Activated naive CD8-positive, alpha-beta T cell treated with anti-CD3 and anti-CD28 coated beads for 36 hours (primary cell): ENCODE data around the gene GJB3. TPM values are rescaled to one million over a fixed set of nuclear protein-coding genes. Genes with fewer than 3 reads are reported as not detected.

Source experiments
- DNase-seq: peaks from one replicate; pipeline ENCODE4 v3.0.0; 2021
- H3K27ac Mint-ChIP-seq: one replicate; pipeline ENCODE4 v1.8.0; 2022; ENCODE audit warnings: mild to moderate bottlenecking, moderate library complexity, mixed read lengths
- H3K27me3 Mint-ChIP-seq: one replicate; pipeline ENCODE4 v1.8.0; 2022; ENCODE audit warnings: mild to moderate bottlenecking, mixed read lengths
- H3K36me3 Mint-ChIP-seq: one replicate; pipeline ENCODE4 v1.8.0; 2021; ENCODE audit warnings: mild to moderate bottlenecking, mixed read lengths
- H3K4me1 Mint-ChIP-seq: one replicate; pipeline ENCODE4 v1.8.0; 2021; ENCODE audit warnings: mixed read lengths
- H3K4me3 Mint-ChIP-seq: one replicate; pipeline ENCODE4 v1.8.0; 2022; ENCODE audit warnings: mild to moderate bottlenecking, moderate library complexity, mixed read lengths
- H3K9me3 Mint-ChIP-seq: one replicate; pipeline ENCODE4 v1.8.0; 2022; ENCODE audit warnings: mixed read lengths
- total RNA-seq, 2 experiments: library from RNA; stranded (reverse); gene quantifications; one replicate each; pipeline ENCODE4 v1.2.3, GENCODE V29; 2021

GJB3 gene
- total RNA-seq, 2 experiments from 2014 or later: not detected

GRCh38 chr1:34753163-34753562 lies 27.9 kb upstream of the GJB3 start:
- Mint-ChIP-seq H3K27ac (no peak overlapping the region), H3K4me1 (no peaks in the 10 kb centered on the region), H3K9me3 (no peaks in the 10 kb centered on the region), H3K36me3 (no peaks in the 10 kb centered on the region), H3K27me3 (peaks cover 1% of the 10 kb centered on the region), H3K4me3 (no peak overlapping the region)
- DNase-seq: no peak

DNA sequence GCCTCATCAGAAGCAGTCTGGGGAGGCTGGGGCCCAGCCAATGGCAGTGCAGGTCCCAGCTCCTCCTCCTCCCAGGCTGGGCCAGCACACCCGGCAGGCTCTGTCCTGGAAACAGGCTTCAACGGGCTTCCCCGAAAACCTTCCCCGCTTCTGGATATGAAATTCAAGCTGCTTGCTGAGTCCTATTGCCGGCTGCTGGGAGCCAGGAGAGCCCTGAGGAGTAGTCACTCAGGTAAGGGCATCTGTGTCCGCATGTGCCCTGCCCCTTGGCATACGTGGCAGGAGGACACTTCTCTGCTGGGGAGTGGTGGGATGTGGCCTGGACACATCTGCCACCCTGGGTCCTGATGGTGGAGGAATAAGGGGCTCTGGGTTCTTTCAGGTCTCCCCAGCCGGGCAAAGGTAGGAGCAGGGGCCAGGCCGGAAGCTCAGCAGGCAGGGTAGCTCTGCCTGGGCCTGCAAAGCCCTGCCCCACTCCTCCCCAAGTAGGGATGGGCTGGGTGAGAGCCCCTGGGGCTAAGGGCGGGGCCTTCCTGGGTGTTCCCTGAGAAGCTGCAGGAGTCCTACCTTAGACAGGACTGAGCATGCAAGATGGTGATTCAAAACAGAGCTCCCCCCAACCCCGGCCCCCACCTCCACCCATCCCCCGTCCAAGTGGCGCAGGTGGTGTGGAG lies 25.9 kb upstream of the GJB3 start, which contains the start of gene GJB5:
Gene GJB5, plus strand, starts transcription at position 84 of the 674 bp plus-strand sequence. CDS start 2,284 bp downstream, outside the sequence.
- no peaks in the 10 kb centered on the region for H3K27me3 Mint-ChIP-seq
- no peaks in the 10 kb centered on the region for H3K9me3 Mint-ChIP-seq
- DNase-seq: no peak
- no peak within 1 kb of the TSS for H3K27ac Mint-ChIP-seq
- H3K4me3 Mint-ChIP-seq: no peak within 1 kb of the TSS
- H3K4me1 Mint-ChIP-seq: no peaks in the 10 kb centered on the region
- H3K36me3 Mint-ChIP-seq: no peaks in the 10 kb centered on the region

- H3K9me3 Mint-ChIP-seq: no peaks in the 10 kb centered on the region
- H3K4me3 Mint-ChIP-seq: no peak overlapping the region
- no peaks in the 10 kb centered on the region for H3K36me3 Mint-ChIP-seq
- no peak for DNase-seq
- no peak overlapping the region for H3K27ac Mint-ChIP-seq
- no peaks in the 10 kb centered on the region for H3K27me3 Mint-ChIP-seq
- H3K4me1 Mint-ChIP-seq: no peaks in the 10 kb centered on the region
Observed at GRCh38 chr1:34755961-34756360, 25.1 kb upstream of the GJB3 start.

- Mint-ChIP-seq H3K27me3 (no peaks in the 10 kb centered on the region), H3K36me3 (no peaks in the 10 kb centered on the region), H3K27ac (no peak overlapping the region), H3K9me3 (no peaks in the 10 kb centered on the region), H3K4me1 (no peaks in the 10 kb centered on the region), H3K4me3 (no peak overlapping the region)
- no peak for DNase-seq
Observed at GRCh38 chr1:34757386-34757785, 23.6 kb upstream of the GJB3 start.

DNA sequence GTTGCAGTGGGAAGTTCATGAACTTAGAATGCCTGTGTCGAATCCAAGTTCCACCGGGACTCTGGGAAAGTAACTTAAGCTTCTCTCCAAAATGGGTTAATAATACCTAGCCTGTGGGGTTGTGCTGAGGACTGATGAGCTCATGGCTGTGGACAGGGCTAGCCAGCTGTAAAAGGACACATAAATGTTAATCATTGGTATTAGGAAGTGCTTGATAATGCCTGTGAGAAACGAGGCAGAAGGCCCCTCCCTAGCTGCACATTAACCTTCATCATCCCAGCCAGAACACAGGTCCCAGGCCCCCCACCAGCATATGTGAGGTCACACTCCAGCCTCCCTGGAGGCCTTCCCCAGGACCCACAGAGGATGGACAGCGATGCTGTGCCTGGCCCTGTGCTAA lies 22.3 kb upstream of the GJB3 start:
- Mint-ChIP-seq H3K4me3 (no peak overlapping the region), H3K36me3 (no peaks in the 10 kb centered on the region), H3K9me3 (no peaks in the 10 kb centered on the region), H3K4me1 (no peaks in the 10 kb centered on the region), H3K27ac (no peak overlapping the region), H3K27me3 (peaks cover 5% of the 10 kb centered on the region)
- no peak for DNase-seq

DNA sequence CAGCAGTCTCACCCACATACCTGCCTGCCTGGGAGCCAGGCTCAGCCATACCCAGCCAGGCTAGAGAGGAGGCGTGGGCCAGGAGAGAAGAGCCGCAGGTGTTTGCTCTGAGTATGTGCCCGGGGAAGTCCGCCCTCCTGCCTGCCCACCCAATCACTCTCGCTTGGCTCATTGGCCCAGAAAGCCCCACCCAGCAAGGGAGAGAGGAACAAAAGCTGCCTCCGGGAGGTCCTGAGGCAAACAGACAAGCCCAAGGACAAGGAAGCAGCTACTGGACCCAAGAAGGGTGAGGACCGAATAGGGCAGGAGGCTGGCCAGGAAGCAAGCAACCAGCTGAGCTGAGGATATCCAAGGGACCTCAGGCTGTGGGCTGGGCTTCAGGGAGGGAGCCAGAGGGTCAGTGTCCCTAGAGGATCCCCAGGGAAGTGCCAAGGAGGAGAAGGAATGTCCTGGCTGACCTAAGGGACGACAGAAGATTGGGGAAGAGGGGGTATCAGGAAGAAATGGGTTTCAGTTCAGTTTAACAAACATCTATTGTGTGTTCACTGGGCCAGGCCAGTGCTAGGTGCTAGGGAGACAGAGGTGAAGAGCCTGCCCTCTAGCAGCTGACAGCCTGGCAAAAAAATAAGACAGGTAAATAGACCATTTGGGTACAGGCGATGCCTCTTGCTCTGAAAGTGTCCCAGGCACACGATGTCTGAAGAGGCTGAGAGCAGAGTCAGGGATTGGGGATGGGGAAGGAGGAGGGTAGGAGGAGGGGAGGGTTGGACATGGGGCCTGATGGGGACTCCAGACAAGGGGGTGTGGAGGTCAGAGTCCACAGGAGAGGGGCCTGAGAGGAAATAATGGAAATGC lies 21.3 kb upstream of the GJB3 start, which contains the start of gene GJB4:
Gene GJB4, plus strand, starts transcription at position 238 of the 855 bp plus-strand sequence. CDS start 1,515 bp downstream, outside the sequence.
- Mint-ChIP-seq H3K4me1 (no peaks in the 10 kb centered on the region), H3K36me3 (no peaks in the 10 kb centered on the region), H3K27me3 (peaks cover 5% of the 10 kb centered on the region), H3K9me3 (no peaks in the 10 kb centered on the region), H3K4me3 (no peak within 1 kb of the TSS), H3K27ac (no peak within 1 kb of the TSS)
- DNase-seq: no peak

GRCh38 chr1:34761176-34761761 lies 19.7 kb upstream of the GJB3 start:
- Mint-ChIP-seq H3K36me3 (no peaks in the 10 kb centered on the region), H3K27ac (no peak overlapping the region), H3K27me3 (peaks cover 5% of the 10 kb centered on the region), H3K4me1 (no peaks in the 10 kb centered on the region), H3K4me3 (no peak overlapping the region), H3K9me3 (no peaks in the 10 kb centered on the region)
- no peak for DNase-seq

DNA sequence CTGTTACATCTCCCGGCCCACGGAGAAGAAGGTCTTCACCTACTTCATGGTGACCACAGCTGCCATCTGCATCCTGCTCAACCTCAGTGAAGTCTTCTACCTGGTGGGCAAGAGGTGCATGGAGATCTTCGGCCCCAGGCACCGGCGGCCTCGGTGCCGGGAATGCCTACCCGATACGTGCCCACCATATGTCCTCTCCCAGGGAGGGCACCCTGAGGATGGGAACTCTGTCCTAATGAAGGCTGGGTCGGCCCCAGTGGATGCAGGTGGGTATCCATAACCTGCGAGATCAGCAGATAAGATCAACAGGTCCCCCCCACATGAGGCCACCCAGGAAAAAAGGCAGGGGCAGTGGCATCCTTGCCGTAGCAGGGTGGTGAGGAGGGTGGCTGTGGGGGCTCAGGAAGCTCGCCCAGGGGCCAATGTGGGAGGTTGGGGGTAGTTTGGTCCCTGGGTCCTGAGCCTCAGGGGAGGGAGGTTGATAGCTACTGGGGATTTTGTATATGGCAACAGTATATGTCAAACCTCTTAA lies 19.2 kb upstream of the GJB3 start:
- Mint-ChIP-seq H3K27ac (no peak overlapping the region), H3K9me3 (no peaks in the 10 kb centered on the region), H3K4me1 (no peaks in the 10 kb centered on the region), H3K27me3 (peaks cover 5% of the 10 kb centered on the region), H3K4me3 (no peak overlapping the region), H3K36me3 (no peaks in the 10 kb centered on the region)
- no peak for DNase-seq

DNA sequence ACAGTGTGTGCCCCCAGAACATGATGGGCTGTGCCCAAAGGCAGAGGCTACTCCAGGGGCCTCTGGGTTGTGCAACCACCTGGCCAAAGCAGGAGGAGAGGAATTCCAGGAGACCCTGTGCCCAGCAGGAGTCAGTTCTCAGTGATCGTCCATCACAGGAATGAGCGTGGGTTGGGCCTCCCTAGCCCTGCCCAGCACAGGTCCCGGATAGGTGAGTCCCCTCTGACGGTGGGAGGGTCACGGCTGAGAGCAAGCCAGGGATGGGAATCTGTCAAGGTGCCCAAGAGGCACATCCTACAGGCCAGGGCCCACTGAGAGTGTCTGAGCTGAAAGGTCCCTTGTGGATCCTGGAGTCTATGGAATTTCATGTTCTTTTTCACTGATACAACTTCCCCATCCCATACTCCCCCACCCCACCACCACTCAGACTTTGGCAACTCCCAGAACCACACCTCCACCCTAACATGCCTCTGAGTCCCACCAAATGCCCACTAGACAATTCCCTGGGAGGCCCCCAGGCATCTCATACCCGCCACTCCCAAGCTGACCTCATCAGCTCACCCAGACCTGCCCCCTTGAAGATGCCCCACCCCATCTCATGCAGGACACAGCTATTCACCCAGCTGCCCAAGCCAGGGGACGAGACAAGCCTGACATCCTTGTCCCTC lies 18.4 kb upstream of the GJB3 start:
- Mint-ChIP-seq H3K9me3 (no peaks in the 10 kb centered on the region), H3K27ac (no peak overlapping the region), H3K27me3 (peaks cover 5% of the 10 kb centered on the region), H3K4me1 (no peaks in the 10 kb centered on the region), H3K36me3 (no peaks in the 10 kb centered on the region), H3K4me3 (no peak overlapping the region)
- no peak for DNase-seq

GRCh38 chr1:34763142-34763781 lies 17.8 kb upstream of the GJB3 start:
- Mint-ChIP-seq H3K27ac (no peak overlapping the region), H3K9me3 (no peaks in the 10 kb centered on the region), H3K36me3 (no peaks in the 10 kb centered on the region), H3K27me3 (peaks cover 5% of the 10 kb centered on the region), H3K4me3 (no peak overlapping the region), H3K4me1 (no peaks in the 10 kb centered on the region)
- no peak for DNase-seq

- H3K4me3 Mint-ChIP-seq: no peak overlapping the region
Observed at GRCh38 chr1:34768856-34769255, 12.2 kb upstream of the GJB3 start.

DNA sequence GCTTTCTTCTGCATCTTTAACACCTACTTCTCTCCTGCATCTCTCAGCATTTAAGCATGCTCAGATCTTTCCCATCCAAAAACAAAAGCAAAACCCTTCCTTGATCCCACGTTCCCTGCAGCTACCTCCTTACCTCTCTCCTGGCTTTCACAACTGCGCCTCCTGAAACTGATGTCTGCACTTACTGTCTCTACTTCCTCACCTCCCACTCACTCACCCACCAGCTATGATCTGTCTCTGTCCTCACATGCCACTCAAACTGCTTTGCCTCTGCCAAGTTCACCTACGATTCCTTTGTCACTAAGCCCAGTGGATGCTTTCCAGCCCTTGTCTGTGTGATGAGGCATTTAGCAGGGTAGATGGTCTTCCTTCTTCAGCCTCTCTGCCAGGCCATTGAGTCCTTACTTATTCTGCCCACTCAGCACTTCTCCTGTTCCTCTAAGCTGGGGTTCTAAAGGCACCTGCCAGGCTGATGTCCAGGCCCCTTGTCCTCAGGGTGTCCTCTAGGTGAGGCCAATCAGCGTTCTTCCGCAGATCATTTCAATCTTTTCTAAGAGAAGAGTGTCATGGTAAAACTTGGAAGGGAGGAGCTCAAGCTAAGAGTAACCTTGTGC lies 10.0 kb upstream of the GJB3 start:
- DNase-seq: no peak
- Mint-ChIP-seq H3K4me3 (no peak overlapping the region), H3K36me3 (no peaks in the 10 kb centered on the region), H3K4me1 (no peaks in the 10 kb centered on the region), H3K27me3 (no peaks in the 10 kb centered on the region), H3K27ac (no peak overlapping the region), H3K9me3 (no peaks in the 10 kb centered on the region)

More at GRCh38 chr1:34768856-34769255, 12.2 kb upstream of the GJB3 start:
- Mint-ChIP-seq H3K4me1 (no peaks in the 10 kb centered on the region), H3K27me3 (no peaks in the 10 kb centered on the region), H3K36me3 (no peaks in the 10 kb centered on the region), H3K9me3 (no peaks in the 10 kb centered on the region), H3K27ac (no peak overlapping the region)
- DNase-seq: no peak

GRCh38 chr1:34771573-34772371 lies 9.2 kb upstream of the GJB3 start:
- no peak for DNase-seq
- no peaks in the 10 kb centered on the region for H3K9me3 Mint-ChIP-seq
- H3K27me3 Mint-ChIP-seq: no peaks in the 10 kb centered on the region
- no peak overlapping the region for H3K4me3 Mint-ChIP-seq
- no peak overlapping the region for H3K27ac Mint-ChIP-seq
- no peaks in the 10 kb centered on the region for H3K4me1 Mint-ChIP-seq
- no peaks in the 10 kb centered on the region for H3K36me3 Mint-ChIP-seq
